GM13976 (cell line): ENCODE measurements around the gene ERCC4.
A peak's percentile ranks its signal among the peaks of the same experiment; 100 is the strongest.

Experiments used
- DNase-seq: peaks from one replicate; pipeline ENCODE4 v3.0.0; 2012; ENCODE audit warnings: low spot score
- in situ Hi-C: fragments of 300-500 bp; cut with MboI; formaldehyde crosslinking; loops from one replicate; pipeline ENCODE4 v1.12.0; 2022; ENCODE audit warnings: low sequenced_read_pairs, mixed read lengths, inconsistent platforms; ENCODE audit not compliant: unreplicated experiment
- TF ChIP-seq, protein P1 (sequence below): IDR thresholded peaks from 2 replicates; pipeline ENCODE4 v1.5.1; 2012; ENCODE audit warnings: borderline replicate concordance, mild to moderate bottlenecking; ENCODE audit not compliant: insufficient read depth; ENCODE audit errors: extremely low read depth, missing control alignments, control extremely low read depth

The ERCC4 gene

DNA sequence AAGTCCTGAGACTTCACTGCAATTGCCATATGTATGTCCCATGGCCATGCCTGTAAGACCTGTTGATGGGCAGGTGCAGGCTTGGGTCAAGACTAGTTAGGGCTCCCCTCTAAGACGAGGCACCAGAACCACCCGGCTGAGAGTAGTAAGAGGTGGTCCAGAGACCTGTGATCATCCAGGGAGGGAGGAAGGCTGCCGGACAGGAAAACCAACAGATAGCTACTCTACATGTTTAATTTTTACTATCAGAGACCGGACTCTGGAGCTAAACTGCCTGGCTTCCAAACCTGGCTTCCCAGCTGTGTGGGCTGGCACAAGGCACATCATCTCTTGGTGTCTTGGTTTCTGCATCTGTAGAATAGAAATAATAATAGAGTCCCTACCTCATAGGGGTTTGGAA lies 73.0 kb downstream of the ERCC4 start:
- DNase-seq: no peak
- TF ChIP-seq, protein P1, sequence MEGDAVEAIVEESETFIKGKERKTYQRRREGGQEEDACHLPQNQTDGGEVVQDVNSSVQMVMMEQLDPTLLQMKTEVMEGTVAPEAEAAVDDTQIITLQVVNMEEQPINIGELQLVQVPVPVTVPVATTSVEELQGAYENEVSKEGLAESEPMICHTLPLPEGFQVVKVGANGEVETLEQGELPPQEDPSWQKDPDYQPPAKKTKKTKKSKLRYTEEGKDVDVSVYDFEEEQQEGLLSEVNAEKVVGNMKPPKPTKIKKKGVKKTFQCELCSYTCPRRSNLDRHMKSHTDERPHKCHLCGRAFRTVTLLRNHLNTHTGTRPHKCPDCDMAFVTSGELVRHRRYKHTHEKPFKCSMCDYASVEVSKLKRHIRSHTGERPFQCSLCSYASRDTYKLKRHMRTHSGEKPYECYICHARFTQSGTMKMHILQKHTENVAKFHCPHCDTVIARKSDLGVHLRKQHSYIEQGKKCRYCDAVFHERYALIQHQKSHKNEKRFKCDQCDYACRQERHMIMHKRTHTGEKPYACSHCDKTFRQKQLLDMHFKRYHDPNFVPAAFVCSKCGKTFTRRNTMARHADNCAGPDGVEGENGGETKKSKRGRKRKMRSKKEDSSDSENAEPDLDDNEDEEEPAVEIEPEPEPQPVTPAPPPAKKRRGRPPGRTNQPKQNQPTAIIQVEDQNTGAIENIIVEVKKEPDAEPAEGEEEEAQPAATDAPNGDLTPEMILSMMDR: no peak
- in situ Hi-C loops: no loop called here

DNA sequence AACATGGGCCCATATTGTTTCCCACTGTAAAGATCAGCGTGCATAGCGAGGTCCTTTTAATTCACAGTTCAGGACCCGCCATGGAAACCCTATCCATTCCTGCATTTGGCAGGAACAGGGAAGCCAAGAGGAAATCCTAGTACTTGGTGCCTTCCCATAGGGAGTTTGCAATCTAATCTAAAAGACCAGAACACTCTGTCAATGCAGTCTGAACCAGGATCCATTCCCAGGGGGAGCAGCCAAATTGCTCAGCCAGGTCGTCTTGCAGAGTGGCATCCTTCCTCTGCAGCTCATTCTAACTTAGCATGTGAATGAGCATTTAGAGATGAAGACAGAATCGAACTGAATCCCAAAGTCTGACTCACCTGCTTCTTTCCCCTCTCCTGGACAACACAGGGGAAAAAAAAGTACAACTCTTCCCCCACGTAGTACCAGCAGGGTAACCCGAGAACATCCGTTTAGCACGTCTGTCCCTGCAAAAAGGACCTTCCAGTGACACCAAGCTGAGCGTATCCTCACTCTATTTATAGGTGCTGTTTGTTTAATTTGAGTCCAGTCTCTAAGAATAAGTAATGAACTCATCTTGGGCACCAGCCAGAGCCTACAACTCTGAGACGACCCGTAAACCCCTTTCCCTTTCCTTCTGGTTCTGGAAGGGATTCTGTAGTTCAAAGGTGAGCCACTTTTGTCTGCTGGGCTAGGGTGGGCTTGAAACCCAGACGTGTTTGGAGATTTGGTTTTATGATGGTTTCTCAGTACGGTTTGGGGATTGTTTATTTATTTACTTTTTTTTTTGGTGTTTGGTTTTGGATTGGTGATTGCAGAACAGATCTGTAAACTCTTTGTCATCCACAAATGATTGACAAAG lies 74.5 kb downstream of the ERCC4 start:
- in situ Hi-C loops: no loop called here
- TF ChIP-seq, protein P1: no peak
- DNase-seq: no peak

DNA sequence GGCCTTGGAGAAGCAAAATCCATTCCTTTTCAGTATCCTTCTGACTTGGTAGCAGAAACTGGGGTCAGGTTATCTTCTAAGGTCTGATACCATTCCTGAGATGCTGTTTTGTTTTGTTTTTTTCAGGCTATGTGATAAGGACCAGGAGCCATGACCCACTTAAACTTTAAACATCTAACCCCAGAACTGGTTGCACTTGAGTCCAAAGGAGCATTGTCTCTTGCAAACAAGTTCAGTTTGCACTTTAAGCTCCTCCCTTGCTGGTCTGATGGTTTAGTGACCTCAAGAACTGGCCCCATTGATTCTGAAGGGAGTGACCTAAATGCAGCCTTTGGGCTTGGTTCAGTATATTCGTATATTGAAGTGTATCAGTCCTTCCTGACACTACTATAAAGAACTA lies 75.2 kb downstream of the ERCC4 start:
- in situ Hi-C loops: no loop called here
- TF ChIP-seq, protein P1: no peak
- no peak for DNase-seq

DNA sequence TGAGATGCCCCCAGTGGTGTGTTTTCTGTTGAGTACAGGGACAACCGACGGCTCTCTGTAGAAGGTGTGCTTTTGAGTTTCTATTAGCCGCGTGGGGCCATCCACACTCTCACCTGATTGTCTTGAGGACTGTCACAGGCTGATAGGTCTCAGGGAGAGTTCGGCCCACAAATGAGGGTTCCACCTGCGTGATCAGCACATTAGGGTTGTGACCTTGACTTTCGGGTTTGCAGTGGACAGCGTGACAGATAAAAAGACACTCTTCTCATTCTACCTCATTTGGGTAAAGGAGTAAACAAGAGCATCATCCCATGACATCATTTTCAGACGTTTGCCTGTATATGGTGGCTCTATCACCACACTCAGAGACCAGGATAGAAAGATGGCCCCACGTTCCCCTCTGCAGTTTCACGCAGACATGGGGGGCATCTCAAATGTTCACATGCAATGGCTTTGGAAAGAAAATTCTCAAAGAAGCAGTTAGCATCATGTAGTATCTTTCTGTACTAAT lies 76.9 kb downstream of the ERCC4 start:
- in situ Hi-C loops: no loop called here
- TF ChIP-seq, protein P1: no peak
- DNase-seq: no peak

DNA sequence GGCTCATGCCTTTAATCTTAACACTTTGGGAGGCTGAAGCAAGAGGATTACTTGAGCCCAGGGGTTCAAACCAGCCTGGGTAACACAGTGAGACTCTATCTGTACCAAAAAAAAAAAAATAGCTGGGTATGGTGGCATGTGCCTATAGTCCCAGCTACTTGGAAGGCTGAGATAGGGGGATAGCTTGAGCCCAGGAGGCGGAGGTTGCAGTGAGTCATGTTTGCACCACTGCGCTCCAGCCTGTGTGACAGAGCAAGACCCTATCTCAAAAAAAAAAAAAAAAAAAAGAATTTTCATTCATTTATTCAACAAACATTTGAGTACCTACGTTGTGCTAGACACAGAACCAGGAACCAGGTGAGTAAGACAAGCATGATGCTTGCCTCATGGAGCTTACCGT lies 77.6 kb downstream of the ERCC4 start:
- DNase-seq: no peak
- TF ChIP-seq, protein P1: no peak
- in situ Hi-C loops: no loop called here

DNA sequence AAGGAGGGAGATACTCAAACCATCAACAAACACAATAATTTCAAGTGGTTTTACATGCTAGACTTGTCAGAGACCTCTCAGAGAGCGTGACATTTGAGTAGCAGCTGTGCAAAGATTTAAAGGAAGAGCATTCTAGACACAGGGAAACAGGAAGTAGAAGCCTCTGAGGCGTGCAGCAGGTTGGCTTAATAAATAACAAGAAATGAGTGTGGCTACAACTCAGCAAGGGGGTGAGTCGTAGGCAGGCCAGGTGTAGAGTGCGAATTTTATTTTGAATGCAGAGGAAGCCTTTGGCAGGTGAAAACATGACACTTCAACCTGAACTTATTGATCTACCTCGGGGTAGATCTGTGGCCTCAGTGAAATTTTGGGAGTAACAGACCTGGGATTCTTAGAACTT lies 78.0 kb downstream of the ERCC4 start:
- peak; percentile 43 for DNase-seq
- in situ Hi-C loops: no loop called here
- TF ChIP-seq, protein P1: no peak
